Brain microvascular endothelial cell (primary cell): ENCODE measurements around the gene FBXO31.

Experiments used
- DNase-seq: peaks from one replicate; pipeline ENCODE4 v3.0.0-alpha.2; 2020
- H3K27ac ChIP-seq: fragments of 250-450 bp; sonication (Bioruptor Pico); 2 replicates; pipeline ENCODE4 v1.5.1; 2020; ENCODE audit warnings: mild to moderate bottlenecking, moderate library complexity
- H3K27me3 ChIP-seq: fragments of 250-450 bp; sonication (Bioruptor Pico); replicated peaks from 2 replicates; pipeline ENCODE4 v1.5.1; 2020; ENCODE audit warnings: mild to moderate bottlenecking
- H3K36me3 ChIP-seq: fragments of 250-450 bp; sonication (Bioruptor Pico); replicated peaks from 2 replicates; pipeline ENCODE4 v1.5.1; 2020; ENCODE audit warnings: mild to moderate bottlenecking
- H3K4me3 ChIP-seq: 2 replicates; pipeline ENCODE4 v1.5.1; 2011; ENCODE audit warnings: low read depth, mild to moderate bottlenecking, control low read depth, low read length, moderate library complexity
- in situ Hi-C: cut with HindIII; loops from 2 replicates; pipeline ENCODE4 v1.10.0; 2017; ENCODE audit warnings: low sequenced_read_pairs, low pct_ligation_motif_present
- TF ChIP-seq, protein P1 (sequence below): IDR thresholded peaks from 2 replicates; pipeline ENCODE4 v1.5.1; 2011; ENCODE audit warnings: low read depth, mild to moderate bottlenecking, moderate library complexity, low read length, control low read depth, inconsistent platforms; ENCODE audit errors: missing control alignments

FBXO31 gene

DNA sequence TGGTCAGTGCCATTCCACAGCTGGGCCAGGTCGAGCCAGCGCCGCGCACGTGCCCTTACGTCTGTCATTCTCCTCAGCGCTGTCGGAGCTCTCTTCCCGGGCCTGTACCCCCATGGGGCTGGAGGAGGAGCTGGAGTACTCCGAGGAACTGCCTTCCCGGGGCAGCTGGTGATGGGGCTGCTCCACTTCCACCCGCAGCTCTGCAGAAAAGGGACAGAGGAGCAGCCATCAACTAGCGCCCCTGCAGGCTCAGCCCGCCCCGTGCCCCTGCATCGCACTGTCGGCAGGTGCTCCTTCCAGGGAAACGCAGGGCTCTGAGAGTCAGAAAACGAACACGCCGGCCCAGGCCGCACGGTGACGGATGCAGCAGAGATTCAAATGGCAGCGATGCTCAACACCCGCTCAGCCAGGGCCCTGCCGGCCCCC is 29.4 kb upstream of the FBXO31 start:
- H3K4me3 ChIP-seq, result no peak overlapping the region
- DNase-seq, result no peak
- H3K36me3 ChIP-seq, result peaks cover 41% of the 10 kb centered on the region
- TF ChIP-seq, protein P1, sequence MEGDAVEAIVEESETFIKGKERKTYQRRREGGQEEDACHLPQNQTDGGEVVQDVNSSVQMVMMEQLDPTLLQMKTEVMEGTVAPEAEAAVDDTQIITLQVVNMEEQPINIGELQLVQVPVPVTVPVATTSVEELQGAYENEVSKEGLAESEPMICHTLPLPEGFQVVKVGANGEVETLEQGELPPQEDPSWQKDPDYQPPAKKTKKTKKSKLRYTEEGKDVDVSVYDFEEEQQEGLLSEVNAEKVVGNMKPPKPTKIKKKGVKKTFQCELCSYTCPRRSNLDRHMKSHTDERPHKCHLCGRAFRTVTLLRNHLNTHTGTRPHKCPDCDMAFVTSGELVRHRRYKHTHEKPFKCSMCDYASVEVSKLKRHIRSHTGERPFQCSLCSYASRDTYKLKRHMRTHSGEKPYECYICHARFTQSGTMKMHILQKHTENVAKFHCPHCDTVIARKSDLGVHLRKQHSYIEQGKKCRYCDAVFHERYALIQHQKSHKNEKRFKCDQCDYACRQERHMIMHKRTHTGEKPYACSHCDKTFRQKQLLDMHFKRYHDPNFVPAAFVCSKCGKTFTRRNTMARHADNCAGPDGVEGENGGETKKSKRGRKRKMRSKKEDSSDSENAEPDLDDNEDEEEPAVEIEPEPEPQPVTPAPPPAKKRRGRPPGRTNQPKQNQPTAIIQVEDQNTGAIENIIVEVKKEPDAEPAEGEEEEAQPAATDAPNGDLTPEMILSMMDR, result no peak
- no peaks in the 10 kb centered on the region for H3K27me3 ChIP-seq
- in situ Hi-C loops, result no loop called here
- no peak overlapping the region for H3K27ac ChIP-seq

DNA sequence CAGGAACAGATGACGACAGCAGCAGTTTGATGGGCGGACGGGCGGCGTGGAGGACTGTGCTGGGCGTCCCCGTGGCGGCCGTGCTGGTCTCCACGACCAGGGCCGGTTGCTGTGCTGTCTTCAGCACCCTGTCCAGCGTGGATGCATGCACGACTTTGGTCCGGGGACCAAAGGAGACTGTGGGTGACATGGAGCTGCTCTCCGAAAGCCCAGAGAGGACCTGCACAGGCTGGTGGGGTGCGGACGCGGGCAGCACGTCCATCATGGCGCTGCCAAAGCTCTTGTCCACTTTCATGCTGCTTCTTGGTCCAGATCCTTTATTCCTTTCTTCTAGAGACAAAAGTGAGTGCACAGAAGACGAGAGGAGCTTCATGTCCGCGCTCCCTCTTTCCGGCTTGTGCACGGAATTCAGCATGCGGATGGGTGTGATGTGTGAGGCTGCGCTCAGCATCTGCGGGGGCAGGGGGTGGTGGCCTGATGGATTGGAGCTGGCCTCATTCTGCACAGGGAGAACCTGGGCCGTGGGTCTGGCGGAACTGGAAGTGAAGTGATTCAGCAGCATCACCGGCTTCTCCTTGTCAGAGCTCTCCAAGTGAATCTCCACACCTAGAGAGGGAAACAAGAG is 28.9 kb upstream of the FBXO31 start:
- Histone ChIP-seq H3K27ac (no peak overlapping the region), H3K27me3 (no peaks in the 10 kb centered on the region), H3K36me3 (peaks cover 40% of the 10 kb centered on the region), H3K4me3 (no peak overlapping the region)
- in situ Hi-C loops, result no loop called here
- no peak for DNase-seq
- TF ChIP-seq, protein P1, result no peak

DNA sequence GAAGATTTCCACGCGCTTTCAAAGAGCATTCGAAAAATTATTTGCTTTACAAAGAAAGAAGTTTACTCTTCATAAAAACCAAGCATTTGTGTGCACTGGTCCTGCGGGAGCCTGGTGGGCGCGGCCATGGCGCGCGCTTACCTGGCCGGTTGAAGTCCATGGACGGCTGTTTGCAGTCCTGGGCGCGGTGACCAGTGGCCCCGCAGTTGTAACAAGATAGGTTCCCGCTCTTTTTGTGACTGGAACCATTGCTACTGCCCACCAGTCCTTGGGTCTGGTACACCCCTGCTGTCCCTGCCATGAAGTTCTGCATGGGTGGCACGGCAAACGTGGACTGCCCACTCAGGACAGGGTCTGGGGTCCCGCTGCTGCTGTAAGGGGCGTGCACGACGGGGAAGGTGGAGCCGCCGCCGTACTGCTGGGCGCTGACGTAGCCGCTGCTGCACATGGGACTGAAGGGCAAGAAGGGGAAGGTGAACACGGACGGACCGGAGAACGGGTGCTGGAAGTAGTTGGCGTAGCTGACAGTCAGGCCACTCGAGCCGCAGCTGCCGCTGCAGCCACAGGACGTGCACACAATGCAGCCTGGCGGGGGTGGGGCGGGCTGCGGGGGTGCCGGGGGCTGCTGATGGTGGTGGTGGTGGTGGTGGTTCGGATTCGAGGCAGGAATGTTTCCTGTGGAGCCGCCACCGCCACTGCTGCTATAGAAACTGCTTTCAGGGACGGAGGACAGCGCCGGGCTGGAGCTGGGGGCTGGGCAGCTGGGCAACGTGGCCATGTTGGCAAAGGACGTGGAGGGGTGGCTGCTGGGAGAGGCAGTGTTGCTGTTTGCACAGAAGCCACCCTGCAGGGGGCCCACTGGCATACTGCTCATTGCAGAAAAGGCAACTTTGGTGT is 28.0 kb upstream of the FBXO31 start:
- Histone ChIP-seq H3K27me3 (no peaks in the 10 kb centered on the region), H3K27ac (no peak overlapping the region), H3K4me3 (no peak overlapping the region), H3K36me3 (peaks cover 36% of the 10 kb centered on the region)
- TF ChIP-seq, protein P1, result no peak
- no peak for DNase-seq
- in situ Hi-C loops, result no loop called here

DNA sequence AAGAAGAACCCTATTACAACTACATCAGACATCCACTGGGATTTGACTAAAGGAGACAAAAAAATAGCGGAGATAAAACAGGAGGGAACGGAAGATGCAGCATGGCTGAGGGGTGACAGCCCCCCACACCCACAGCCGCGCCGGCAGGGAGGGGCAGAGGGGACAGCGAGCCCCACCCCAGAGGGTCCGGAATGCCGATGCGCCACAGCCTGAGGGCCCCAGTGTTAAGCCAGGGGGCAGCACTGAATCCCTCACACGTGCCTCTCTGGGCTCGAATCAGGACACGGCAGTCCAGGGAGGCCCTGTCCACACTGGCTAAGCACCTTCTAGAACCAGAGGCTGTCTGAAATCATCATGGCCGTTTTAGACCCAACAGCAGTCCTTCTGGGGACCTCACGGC is 27.4 kb upstream of the FBXO31 start:
- in situ Hi-C loops, result no loop called here
- TF ChIP-seq, protein P1, result peak; percentile 21
- peaks cover 34% of the 10 kb centered on the region for H3K36me3 ChIP-seq
- DNase-seq, result no peak
- H3K4me3 ChIP-seq, result no peak overlapping the region
- H3K27me3 ChIP-seq, result no peaks in the 10 kb centered on the region
- H3K27ac ChIP-seq, result no peak overlapping the region

DNA sequence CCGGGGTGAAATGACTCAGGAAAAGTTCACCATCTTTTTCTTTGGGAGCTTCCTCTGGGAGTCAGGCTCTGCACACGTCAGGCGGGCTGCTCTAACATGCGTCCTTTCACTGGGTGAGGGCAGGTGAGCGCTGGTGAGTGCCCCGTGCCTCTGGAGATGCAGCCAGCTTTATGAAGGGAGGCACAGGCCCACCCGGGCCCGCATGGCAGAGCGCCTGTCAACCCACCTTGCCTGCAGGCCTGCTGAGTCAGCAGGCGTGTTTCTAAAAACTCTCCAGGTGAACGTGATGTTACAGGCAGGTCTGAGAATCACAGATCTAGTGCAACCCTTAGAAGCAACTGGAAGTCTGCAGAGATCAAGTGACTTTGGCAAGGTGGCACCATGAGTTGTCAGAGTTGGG is 27.0 kb upstream of the FBXO31 start:
- H3K4me3 ChIP-seq, result no peak overlapping the region
- no peak for DNase-seq
- no peak overlapping the region for H3K27ac ChIP-seq
- in situ Hi-C loops, result no loop called here
- peaks cover 37% of the 10 kb centered on the region for H3K36me3 ChIP-seq
- TF ChIP-seq, protein P1, result no peak
- no peaks in the 10 kb centered on the region for H3K27me3 ChIP-seq
